Measurements from ENCODE around the gene ACSF3.

Gene ACSF3

GRCh38 chr16:89089120-89089519 lies 4.5 kb upstream of the ACSF3 start (continued):
- no peak for TF ChIP-seq PRDM2 (tag by site-specific recombination; IDR thresholded peaks at IDR 0.05; ENCODE audit: borderline replicate concordance)
- TF ChIP-seq ZNF514 (tag by site-specific recombination; IDR thresholded peaks at IDR 0.05), result no peak
- TF ChIP-seq ZNF324 (tag by site-specific recombination; IDR thresholded peaks at IDR 0.05), result no peak
- TF ChIP-seq INSM2 (tag by site-specific recombination; IDR thresholded peaks at IDR 0.05), result no peak
- TF ChIP-seq IKZF3 (tag by site-specific recombination; IDR thresholded peaks at IDR 0.05), result no peak
- no peak for TF ChIP-seq ZNF544 (tag by site-specific recombination; IDR thresholded peaks at IDR 0.05)
- no peak for TF ChIP-seq ZSCAN30 (tag by site-specific recombination; IDR thresholded peaks at IDR 0.05)

- Histone ChIP-seq H3K27ac (ENCODE audit: extremely low read depth, low read depth, low read length) (no peak overlapping the region), H3K36me3 (ENCODE audit: control insufficient read depth in 2 of 2, insufficient read depth in 1 of 2, low read length in 2 of 2) (no peaks in the 10 kb centered on the region), H3K4me3 (ENCODE audit: low read depth, low read length) (no peak overlapping the region), H3K4me1 (ENCODE audit: control insufficient read depth, insufficient read depth, low read length) (no peaks in the 10 kb centered on the region; the same call in 1 of the 2 replicates), H3K9me3 (ENCODE audit: control insufficient read depth, insufficient read depth, low read depth, low read length) (no peaks in the 10 kb centered on the region)
- ChIA-PET POLR2A (no interaction called here), CTCF (interaction anchor here (1.1 kb wide), 1 partner anchor 12 kb away, joined by 3 read pairs; no protein-coding TSS in a partner anchor)
- TF ChIP-seq ZNF623 (tag by site-specific recombination; IDR thresholded peaks at IDR 0.05), result no peak
- no peak for TF ChIP-seq ZNF473 (tag by site-specific recombination; IDR thresholded peaks at IDR 0.05)
- TF ChIP-seq ZNF518A (tag by site-specific recombination; conservative IDR thresholded peaks at IDR 0.05; ENCODE audit: low read depth), result no peak
- TF ChIP-seq ZNF670 (tag by site-specific recombination; IDR thresholded peaks at IDR 0.05; ENCODE audit: low read depth), result no peak
- no peak for TF ChIP-seq ZBTB26 (tag by site-specific recombination; optimal IDR thresholded peaks at IDR 0.05)
- TF ChIP-seq ZNF707 (tag by site-specific recombination; IDR thresholded peaks at IDR 0.05), result no peak
- no peak for TF ChIP-seq KLF16 (tag by site-specific recombination; IDR thresholded peaks at IDR 0.05)
- no peak for TF ChIP-seq ZNF692 (tag by site-specific recombination; IDR thresholded peaks at IDR 0.05)
- no peak for TF ChIP-seq OSR2 (tag by site-specific recombination; IDR thresholded peaks at IDR 0.05)
- no peak for TF ChIP-seq ZNF133 (tag by site-specific recombination; IDR thresholded peaks at IDR 0.05)
- TF ChIP-seq ZBTB7A (tag by site-specific recombination; IDR thresholded peaks at IDR 0.05; ENCODE audit: low read depth), result no peak
- no peak for TF ChIP-seq ZNF138 (tag by site-specific recombination; IDR thresholded peaks at IDR 0.05; ENCODE audit: borderline replicate concordance)
- no peak for TF ChIP-seq ZNF248 (tag by site-specific recombination; IDR thresholded peaks at IDR 0.05)
- no peak for TF ChIP-seq SP2 (tag by site-specific recombination; IDR thresholded peaks at IDR 0.05)
- TF ChIP-seq ZNF530 (tag by site-specific recombination; IDR thresholded peaks at IDR 0.05; ENCODE audit: low read depth), result no peak
Measured at GRCh38 chr16:89090182-89090630, 3.4 kb upstream of the ACSF3 start.
